GM19238 (cell line): ENCODE data around the gene ZNF280B.
"Not testable (repeated sequence)": the region's sequence is repeated elsewhere in the genome, so short reads cannot be mapped to it uniquely, and the experiment has no call there.

Experiments
- DNase-seq: peaks from one replicate; pipeline ENCODE4 v3.0.0; 2011; ENCODE audit warnings: low spot score; ENCODE audit not compliant: insufficient read length

Gene ZNF280B

GRCh38 chr22:22509912-22510311 is 1.4 kb upstream of the ZNF280B start:
- DNase-seq, result not testable (repeated sequence)

- no peak for DNase-seq
Observed at GRCh38 chr22:22507743-22508273, 734 bp downstream of the ZNF280B start.

- no peak for DNase-seq
Observed at GRCh38 chr22:22506736-22507135, 1.8 kb downstream of the ZNF280B start.

DNA sequence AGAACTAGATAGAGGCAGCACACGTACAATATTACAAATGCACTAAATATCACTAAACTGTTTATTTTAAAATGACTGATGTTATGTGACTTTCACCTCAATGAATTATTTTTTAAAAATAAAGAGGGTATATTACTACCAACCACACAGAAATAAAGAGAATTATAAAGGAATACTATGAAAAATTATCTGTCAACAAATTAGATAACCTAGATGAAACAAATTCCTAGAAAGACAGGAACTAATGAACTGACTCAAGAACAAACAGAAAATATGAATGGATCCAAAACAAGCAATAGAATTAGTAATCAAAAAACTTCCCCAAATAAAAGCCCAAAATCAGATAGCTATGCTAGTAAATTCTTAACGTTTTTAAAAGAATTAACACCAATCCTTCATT is 10.3 kb downstream of the ZNF280B start:
- DNase-seq, result no peak

- not testable (repeated sequence) for DNase-seq
Observed at GRCh38 chr22:22491589-22491988, 17.0 kb downstream of the ZNF280B start.

DNA sequence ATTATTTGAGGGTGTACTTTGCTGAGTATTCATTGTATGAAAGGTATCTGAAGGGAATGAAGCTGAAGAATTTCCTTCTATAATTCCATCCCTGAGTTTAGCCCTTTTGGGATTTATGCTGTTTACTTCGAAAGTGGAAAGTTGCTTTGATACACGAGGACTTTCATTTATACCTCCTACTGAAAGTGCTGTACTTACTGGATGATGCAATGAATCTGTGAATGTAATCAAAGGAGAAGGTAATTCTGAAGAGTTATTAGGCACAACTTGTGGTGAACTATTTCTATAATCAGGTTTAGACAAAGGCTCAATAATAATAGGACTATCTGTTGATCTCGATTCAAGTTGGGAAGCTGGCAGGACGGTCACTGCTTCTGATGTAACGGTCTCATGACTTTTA is 19.8 kb downstream of the ZNF280B start:
- no peak for DNase-seq

DNA sequence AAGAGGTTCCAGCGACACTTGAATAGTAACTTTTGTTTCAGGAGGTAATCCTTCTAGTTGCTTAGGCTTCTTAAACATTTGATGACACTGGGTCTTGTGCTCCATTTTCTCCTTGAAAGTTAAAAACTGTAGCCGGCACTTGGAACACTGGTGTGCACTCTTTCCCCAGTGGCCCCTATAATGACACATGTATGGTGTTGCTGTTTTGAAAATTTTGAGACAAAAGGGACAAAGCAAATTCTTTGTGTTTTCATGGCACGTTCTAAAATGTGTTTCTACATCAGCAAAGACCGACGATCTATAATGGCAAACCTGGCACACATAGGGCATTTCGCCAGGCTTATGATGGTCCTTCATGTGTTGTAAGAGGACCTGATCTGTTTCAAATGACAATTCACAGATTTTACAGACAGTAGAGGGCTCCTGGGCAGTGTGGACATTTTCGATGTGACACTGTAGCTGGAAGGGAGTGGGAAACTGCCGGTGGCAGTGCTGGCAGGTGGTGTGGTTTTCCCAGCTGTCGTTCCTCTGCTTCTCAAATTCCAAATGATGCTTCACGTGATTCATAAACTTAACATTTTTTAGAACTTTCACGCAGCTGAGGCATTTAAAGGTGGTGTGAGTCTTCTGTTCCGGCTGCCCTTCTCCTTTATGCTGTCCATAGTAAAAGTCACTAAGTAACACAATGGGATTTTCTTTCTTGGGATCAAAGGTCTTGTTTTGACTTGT is 20.5 kb downstream of the ZNF280B start:
- DNase-seq, result no peak

DNA sequence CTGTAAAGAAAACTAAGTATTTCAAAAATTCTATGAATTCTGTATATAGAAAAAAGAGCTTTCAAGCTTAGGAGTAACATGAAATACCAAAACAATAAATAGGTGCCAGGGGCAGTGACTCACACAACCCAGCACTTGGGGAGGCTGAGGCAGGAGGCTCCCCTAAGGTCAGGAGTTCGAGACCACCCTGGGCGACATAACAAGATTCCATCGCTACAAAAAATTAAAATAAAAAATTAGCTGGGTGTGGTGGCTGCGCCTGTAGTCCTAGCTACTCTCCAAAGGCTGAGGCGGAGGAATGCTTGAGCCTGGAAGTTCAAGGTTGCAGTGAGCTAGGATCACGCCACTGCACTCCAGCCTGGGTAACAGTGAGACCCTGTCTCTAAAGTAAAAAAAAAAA is 21.5 kb downstream of the ZNF280B start:
- no peak for DNase-seq

GRCh38 chr22:22486132-22486899 is 22.2 kb downstream of the ZNF280B start:
- no peak for DNase-seq

DNA sequence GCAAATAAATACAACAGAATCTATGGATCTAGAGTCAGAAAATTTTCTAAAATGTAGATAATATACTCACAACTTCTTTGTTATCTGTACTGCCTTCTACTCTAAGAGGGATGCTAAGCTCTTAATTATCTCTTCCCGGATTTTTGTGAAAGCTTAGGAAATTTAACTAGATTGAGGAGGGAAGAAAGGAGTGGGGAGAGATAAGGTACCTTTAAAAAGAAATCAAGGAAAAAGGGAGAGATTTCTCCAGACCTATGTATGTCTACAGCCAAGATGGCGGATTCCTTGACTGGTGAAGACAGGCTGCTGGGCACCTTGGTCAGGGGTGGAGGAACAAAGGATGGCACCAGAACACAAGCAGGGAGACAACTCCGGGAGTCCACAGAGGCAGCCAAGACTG is 23.0 kb downstream of the ZNF280B start:
- DNase-seq, result no peak

GRCh38 chr22:22484023-22484422 is 24.5 kb downstream of the ZNF280B start:
- DNase-seq, result no peak

GRCh38 chr22:22480940-22481339 is 27.6 kb downstream of the ZNF280B start:
- no peak for DNase-seq

DNA sequence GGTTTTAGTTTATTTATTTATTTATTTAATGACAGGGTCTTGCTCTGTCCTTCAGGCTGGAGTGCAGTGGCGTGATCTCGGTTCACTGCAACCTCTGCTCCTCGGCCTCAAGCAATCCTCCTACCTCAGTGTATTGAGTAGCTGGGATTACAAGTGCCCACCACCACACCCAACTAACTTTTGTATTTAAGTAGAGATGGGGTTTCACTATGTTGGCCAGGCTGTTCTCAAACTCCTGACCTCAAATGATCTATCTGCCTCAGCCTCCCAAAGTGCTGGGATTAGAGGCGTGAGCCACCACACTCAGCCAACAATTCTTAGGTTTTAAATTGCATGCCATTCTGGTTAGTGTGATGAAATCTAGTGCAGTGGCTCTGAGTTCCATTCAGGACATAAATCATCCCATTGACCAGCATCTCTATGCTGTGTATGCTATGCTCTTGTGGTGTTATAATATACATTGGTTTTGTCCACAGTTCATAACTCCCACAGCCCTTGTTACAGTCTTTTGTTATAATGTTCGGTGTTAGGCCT is 28.5 kb downstream of the ZNF280B start:
- DNase-seq, result no peak

DNA sequence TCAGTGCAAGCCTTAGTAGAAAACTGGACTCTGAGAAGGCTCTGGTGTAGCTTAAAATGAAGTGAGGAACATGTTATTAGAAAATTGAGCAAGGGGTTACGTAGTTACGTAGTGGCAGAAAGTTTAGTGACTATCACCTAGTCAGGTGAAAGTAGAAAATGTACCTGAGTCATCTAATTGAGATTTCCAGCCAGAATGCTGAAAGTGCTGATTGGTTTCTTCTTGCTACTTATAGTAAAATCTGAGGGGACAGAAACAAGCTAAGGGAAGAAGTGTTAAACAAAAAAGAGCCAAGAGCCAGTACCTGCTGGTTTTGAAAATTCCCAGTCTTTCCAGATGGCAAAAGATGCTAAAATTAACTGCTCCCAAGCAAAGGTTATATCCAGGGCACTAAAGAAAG is 29.4 kb downstream of the ZNF280B start:
- no peak for DNase-seq

- no peak for DNase-seq
Observed at GRCh38 chr22:22478470-22478869, 30.1 kb downstream of the ZNF280B start.

DNA sequence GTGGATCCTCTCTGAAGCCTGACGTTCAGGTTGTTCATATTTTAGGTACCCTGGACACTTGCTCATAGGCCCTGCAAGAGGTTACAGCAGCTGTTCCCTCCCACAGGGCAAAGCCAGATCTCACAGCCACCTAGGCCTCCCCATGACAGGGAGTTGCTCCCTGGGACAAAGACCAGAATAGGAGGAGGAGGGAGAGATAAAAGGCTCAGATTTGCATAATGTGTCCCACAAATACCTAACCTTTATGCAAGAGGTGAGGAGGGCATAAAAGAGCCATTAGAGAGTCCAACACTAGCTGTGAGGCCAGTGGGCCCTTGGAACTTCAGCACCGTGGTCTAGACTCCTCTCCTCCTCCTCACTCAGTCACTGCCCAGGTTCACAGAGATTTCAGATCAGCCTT is 33.8 kb downstream of the ZNF280B start:
- DNase-seq, result no peak

DNA sequence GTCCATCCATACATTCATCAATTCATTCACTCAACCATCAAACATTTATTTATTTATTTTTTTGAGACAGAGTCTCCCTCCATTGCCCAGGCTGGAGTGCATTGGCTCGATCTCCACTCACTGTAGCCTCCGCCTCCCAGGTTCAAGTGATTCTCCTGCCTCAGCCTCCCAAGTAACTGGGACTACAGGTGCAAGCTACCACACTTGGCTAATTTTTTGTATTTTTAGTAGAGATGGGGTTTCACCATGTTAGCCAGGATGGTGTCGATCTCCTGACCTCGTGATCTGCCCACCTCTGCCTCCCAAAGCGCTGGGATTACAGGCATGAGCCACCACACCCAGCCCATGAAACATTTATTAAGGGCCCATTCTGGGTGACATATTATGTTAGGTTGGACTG is 37.4 kb downstream of the ZNF280B start:
- DNase-seq, result not testable (repeated sequence)

DNA sequence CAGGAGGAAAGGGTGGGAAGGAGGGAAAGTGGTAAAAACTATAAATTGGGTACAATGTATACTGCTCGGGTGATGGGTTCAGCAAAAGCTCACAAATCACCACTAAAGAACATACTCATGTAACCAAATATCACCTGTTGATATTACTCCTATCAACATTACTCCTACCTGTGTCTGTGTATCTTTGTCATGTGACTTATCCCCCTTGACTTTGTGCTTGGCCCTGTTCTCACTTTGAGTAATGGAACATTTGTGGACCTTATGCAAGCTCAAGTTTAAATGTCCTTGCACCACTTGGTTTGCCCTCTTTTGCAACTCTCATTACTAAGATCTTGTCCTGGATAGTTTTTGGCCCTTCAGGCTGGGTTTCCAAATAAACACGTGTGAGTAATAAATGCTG is 39.0 kb downstream of the ZNF280B start:
- no peak for DNase-seq

- not testable (repeated sequence) for DNase-seq
Observed at GRCh38 chr22:22468794-22469469, 39.6 kb downstream of the ZNF280B start.

- DNase-seq, result no peak
Observed at GRCh38 chr22:22467112-22467511, 41.4 kb downstream of the ZNF280B start.

DNA sequence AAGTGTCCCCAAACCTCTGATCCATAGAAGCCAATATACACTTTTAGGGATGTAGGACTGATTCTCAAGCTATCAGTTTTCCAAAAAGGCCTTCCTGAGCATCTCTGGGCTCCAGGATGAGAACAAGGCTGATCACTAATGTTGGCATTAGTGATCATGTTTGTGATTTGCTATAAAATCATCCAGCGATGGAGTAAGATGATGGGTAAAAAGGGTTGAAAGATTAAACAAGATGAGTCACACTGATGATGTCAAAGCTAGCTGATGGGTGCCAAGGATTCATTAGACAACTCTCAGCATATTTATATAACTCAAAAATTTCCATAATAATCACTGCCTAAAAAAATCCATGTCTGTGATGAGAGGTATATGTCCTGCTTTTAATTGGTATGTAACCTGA is 42.8 kb downstream of the ZNF280B start:
- no peak for DNase-seq

- DNase-seq, result no peak
Observed at GRCh38 chr22:22465094-22465602, 43.4 kb downstream of the ZNF280B start.
